Sigmoid colon (tissue), 7 donors: ENCODE data around the gene GRAP2. TPM values are rescaled to one million over a fixed set of nuclear protein-coding genes. Genes with fewer than 3 reads are reported as not detected.

Experiments used
- DNase-seq: peaks from one replicate; pipeline ENCODE4 v3.0.0-alpha.2; 2019
- H3K27ac ChIP-seq, 4 donors: fragments of 200-600 bp; sonication (generic); one replicate each; pipeline ENCODE4 v1.5.1; 2016 to 2019; ENCODE audit warnings: mild to moderate bottlenecking in 1 of 4
- H3K27me3 ChIP-seq, 3 donors: fragments of 200-600 bp; sonication (generic); one replicate each; pipeline ENCODE4 v1.5.1; 2019; ENCODE audit warnings: mild to moderate bottlenecking in 1 of 3
- H3K36me3 ChIP-seq, 4 donors: fragments of 200-600 bp; sonication (generic); one replicate each; pipeline ENCODE4 v1.5.1; 2016 to 2019
- H3K4me1 ChIP-seq, 4 donors: fragments of 200-600 bp; sonication (generic); one replicate each; pipeline ENCODE4 v1.5.1; 2017 to 2019
- H3K4me3 ChIP-seq, 4 donors: fragments of 200-600 bp; sonication (generic); one replicate each; pipeline ENCODE4 v1.5.1; 2017 to 2019; ENCODE audit warnings: mild to moderate bottlenecking in 2 of 4, moderate library complexity in 1 of 4
- H3K9me3 ChIP-seq, 4 donors: fragments of 200-600 bp in 3 of 4; sonication (generic) in 3 of 4; one replicate each; pipeline versions ENCODE4 v1.5.1 to v1.6.1; 2013 to 2019
- CTCF ChIP-seq, 4 experiments: fragments of 450-650 bp in 3 of 4; fragments of 200-600 bp in 1 of 4; IDR thresholded peaks; one replicate each; pipeline ENCODE4 v1.5.1; 2016 to 2019; ENCODE audit warnings: antibody characterized with exemption in 4 of 4, mild to moderate bottlenecking in 3 of 4, moderate library complexity in 2 of 4
- EP300 ChIP-seq, 4 donors: sonication (generic); formaldehyde crosslinking; IDR thresholded peaks; one replicate each; pipeline ENCODE4 v1.6.1; 2017; ENCODE audit warnings: antibody characterized with exemption in 4 of 4
- POLR2A ChIP-seq, 2 donors: fragments of 450-650 bp; IDR thresholded peaks; one replicate each; pipeline ENCODE4 v1.6.1; 2016; ENCODE audit warnings: antibody characterized with exemption in 2 of 2, mild to moderate bottlenecking in 2 of 2, moderate library complexity in 2 of 2
- POLR2AphosphoS5 ChIP-seq, 4 donors: sonication (generic); formaldehyde crosslinking; IDR thresholded peaks; one replicate each; pipeline ENCODE4 v1.6.1; 2017; ENCODE audit warnings: antibody characterized with exemption in 4 of 4
- WGBS, 2 donors: extraction: QIAGEN DNeasy Blood & Tissue Kit; methylation state at CpG; one replicate each; pipeline ENCODE4 v1.1.7; 2013; 5-methylcytosine and 5-hydroxymethylcytosine counted together
- intact Hi-C: fragments of 100-400 bp; cut with DNase I; formaldehyde crosslinking; loops from one replicate; pipeline ENCODE4 v1.15.1; 2023
- polyA plus RNA-seq, 3 donors: library from polyadenylated mRNA; stranded (reverse); fragments of 200-250 nt; gene quantifications; one replicate each; pipeline ENCODE4 v1.2.3, GENCODE V29; 2013
- total RNA-seq, 4 donors: library from RNA; depleted of rRNA; stranded (reverse); fragments of >200 nt; gene quantifications; one replicate each; pipeline ENCODE4 v1.1.0, GENCODE V29; 2016
- donor health status: healthy with polysubstance abuse.
- donor health status: Bipolar disorder and iron deficiency.
- donor health status: healthy.

Gene GRAP2
- total and polyA plus RNA-seq, 7 donors = 0.46 to 9.7 (median 1.4) TPM

GRCh38 chr22:39959640-39960447, 59.0 kb downstream of the GRAP2 start, which contains the start of gene TMA7B:
TSS of gene TMA7B (plus strand) at chr22:39960397. CDS start at chr22:39964375, 3,978 bp downstream.
- H3K27ac ChIP-seq = no peak within 1 kb of the TSS
- DNase-seq = no peak
- intact Hi-C loops = no loop called here
- 62 to 82% methylated on average over 14 of the region's 14 CpGs for WGBS, 2 donors
- no peaks in the 10 kb centered on the region for H3K4me1 ChIP-seq
- no peak within 1 kb of the TSS for H3K4me3 ChIP-seq
- peaks cover 0 to 3% (median 0%) of the 10 kb centered on the region in 3 donors for H3K27me3 ChIP-seq
- H3K9me3 ChIP-seq = no peaks in the 10 kb centered on the region
- no peaks in the 10 kb centered on the region for H3K36me3 ChIP-seq
- TF ChIP-seq CTCF (IDR thresholded peaks at IDR 0.05) = no peak
- TF ChIP-seq POLR2AphosphoS5 (IDR thresholded peaks at IDR 0.05) = no peak
- TF ChIP-seq EP300 (IDR thresholded peaks at IDR 0.05) = no peak
- TF ChIP-seq POLR2A (IDR thresholded peaks at IDR 0.05) = no peak

- Histone ChIP-seq H3K9me3 (no peaks in the 10 kb centered on the region), H3K27ac (no peak overlapping the region), H3K4me3 (no peak overlapping the region), H3K36me3 (no peaks in the 10 kb centered on the region), H3K27me3 (peaks cover 0 to 3% (median 0%) of the 10 kb centered on the region in 3 donors), H3K4me1 (no peaks in the 10 kb centered on the region)
- DNase-seq = no peak
- intact Hi-C loops = no loop called here
- WGBS, 2 donors = 69 to 88% methylated on average over 13 of the region's 13 CpGs
- TF ChIP-seq CTCF (IDR thresholded peaks at IDR 0.05) (no peak), EP300 (IDR thresholded peaks at IDR 0.05) (no peak), POLR2AphosphoS5 (IDR thresholded peaks at IDR 0.05) (no peak), POLR2A (IDR thresholded peaks at IDR 0.05) (no peak)
Measured at GRCh38 chr22:39960791-39961746, 60.2 kb downstream of the GRAP2 start.

- intact Hi-C loops = no loop called here
- no peaks in the 10 kb centered on the region for H3K4me1 ChIP-seq
- no peaks in the 10 kb centered on the region for H3K9me3 ChIP-seq
- no peaks in the 10 kb centered on the region for H3K36me3 ChIP-seq
- no peak for TF ChIP-seq EP300 (IDR thresholded peaks at IDR 0.05)
- no peak for TF ChIP-seq POLR2A (IDR thresholded peaks at IDR 0.05)
- no peak for TF ChIP-seq POLR2AphosphoS5 (IDR thresholded peaks at IDR 0.05)
- TF ChIP-seq CTCF (IDR thresholded peaks at IDR 0.05) = no peak
- no peak overlapping the region for H3K4me3 ChIP-seq
- DNase-seq = no peak
- 91 to 93% methylated on average over 9 of the region's 9 CpGs for WGBS, 2 donors
- H3K27me3 ChIP-seq = peaks cover 0 to 3% (median 0%) of the 10 kb centered on the region in 3 donors
- H3K27ac ChIP-seq = no peak overlapping the region
Measured at GRCh38 chr22:39962071-39962470, 61.2 kb downstream of the GRAP2 start.

- peaks cover 0 to 3% (median 0%) of the 10 kb centered on the region in 3 donors for H3K27me3 ChIP-seq
- no peak overlapping the region for H3K4me3 ChIP-seq
- 71 to 80% methylated on average over 5 of the region's 5 CpGs for WGBS, 2 donors
- H3K9me3 ChIP-seq = no peaks in the 10 kb centered on the region
- TF ChIP-seq POLR2AphosphoS5 (IDR thresholded peaks at IDR 0.05) (no peak), POLR2A (IDR thresholded peaks at IDR 0.05) (no peak), CTCF (IDR thresholded peaks at IDR 0.05) (no peak), EP300 (IDR thresholded peaks at IDR 0.05) (no peak)
- peaks cover 0 to 7% (median 0%) of the 10 kb centered on the region in 4 donors for H3K4me1 ChIP-seq
- no peak overlapping the region for H3K27ac ChIP-seq
- intact Hi-C loops = no loop called here
- no peak for DNase-seq
- no peaks in the 10 kb centered on the region for H3K36me3 ChIP-seq
Measured at GRCh38 chr22:39965748-39966147, 64.9 kb downstream of the GRAP2 start.
